ENCODE results near the gene ARRDC5. TPM values are rescaled to one million over a fixed set of nuclear protein-coding genes. Genes with fewer than 3 reads are reported as not detected.
"Not testable (repeated sequence)": the region's sequence is repeated elsewhere in the genome, so short reads cannot be mapped to it uniquely, and the experiment has no call there.

The ARRDC5 gene
- total RNA-seq, 1 donor from 2014 or later, result not detected

DNA sequence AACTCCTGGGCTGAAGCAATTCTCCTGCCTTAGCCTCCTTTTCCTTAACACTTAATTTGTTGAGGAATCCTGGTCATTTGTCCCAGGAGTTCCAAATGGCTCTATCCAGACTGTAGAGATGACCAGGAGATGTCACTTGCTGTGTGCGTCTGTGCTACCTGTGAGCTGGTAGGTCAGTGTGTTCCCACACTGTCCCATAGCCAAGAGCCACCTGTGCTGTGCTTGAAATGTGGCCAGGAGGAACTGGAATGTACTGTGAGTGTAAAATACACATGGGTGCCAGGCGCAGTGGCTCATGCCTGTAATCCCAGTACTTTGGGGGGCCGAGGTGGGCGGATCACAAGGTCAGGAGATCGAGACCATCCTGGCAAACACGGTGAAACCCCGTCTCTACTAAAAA lies 36.8 kb upstream of the ARRDC5 start:
- no peak overlapping the region for H3K27ac Mint-ChIP-seq
- Histone ChIP-seq H3K9ac (no peak overlapping the region), H2AFZ (replicated peaks) (no peak overlapping the region), H3K27ac (peak overlapping the region; percentile 29), H3K27me3 (no peaks in the 10 kb centered on the region), H3K4me3 (no peak overlapping the region), H3K9me3 (ENCODE audit: low read depth) (no peaks in the 10 kb centered on the region), H3K4me2 (no peak overlapping the region), H3K79me2 (ENCODE audit: low read depth) (peaks cover 30% of the 10 kb centered on the region), H3K4me1 (no peaks in the 10 kb centered on the region), H3K36me3 (no peaks in the 10 kb centered on the region), H3F3A (ENCODE audit: low read depth) (peaks cover 3% of the 10 kb centered on the region), H4K20me1 (ENCODE audit: low read depth) (peaks cover 39% of the 10 kb centered on the region)
- peaks cover 2% of the 10 kb centered on the region for H3K27me3 Mint-ChIP-seq (ENCODE audit: insufficient read depth, low read depth)
- H3K4me1 Mint-ChIP-seq, result no peaks in the 10 kb centered on the region
- H3K4me3 Mint-ChIP-seq, result no peak overlapping the region
- TF ChIP-seq EZH2phosphoT487 (IDR thresholded peaks at IDR 0.05) (no peak), EZH2 (IDR thresholded peaks at IDR 0.05) (no peak)
- TF ChIP-seq, protein P1, sequence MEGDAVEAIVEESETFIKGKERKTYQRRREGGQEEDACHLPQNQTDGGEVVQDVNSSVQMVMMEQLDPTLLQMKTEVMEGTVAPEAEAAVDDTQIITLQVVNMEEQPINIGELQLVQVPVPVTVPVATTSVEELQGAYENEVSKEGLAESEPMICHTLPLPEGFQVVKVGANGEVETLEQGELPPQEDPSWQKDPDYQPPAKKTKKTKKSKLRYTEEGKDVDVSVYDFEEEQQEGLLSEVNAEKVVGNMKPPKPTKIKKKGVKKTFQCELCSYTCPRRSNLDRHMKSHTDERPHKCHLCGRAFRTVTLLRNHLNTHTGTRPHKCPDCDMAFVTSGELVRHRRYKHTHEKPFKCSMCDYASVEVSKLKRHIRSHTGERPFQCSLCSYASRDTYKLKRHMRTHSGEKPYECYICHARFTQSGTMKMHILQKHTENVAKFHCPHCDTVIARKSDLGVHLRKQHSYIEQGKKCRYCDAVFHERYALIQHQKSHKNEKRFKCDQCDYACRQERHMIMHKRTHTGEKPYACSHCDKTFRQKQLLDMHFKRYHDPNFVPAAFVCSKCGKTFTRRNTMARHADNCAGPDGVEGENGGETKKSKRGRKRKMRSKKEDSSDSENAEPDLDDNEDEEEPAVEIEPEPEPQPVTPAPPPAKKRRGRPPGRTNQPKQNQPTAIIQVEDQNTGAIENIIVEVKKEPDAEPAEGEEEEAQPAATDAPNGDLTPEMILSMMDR (IDR thresholded peaks at IDR 0.05), result no peak
- no peaks in the 10 kb centered on the region for H3K9me3 Mint-ChIP-seq
- H3K36me3 Mint-ChIP-seq, result peaks cover 30% of the 10 kb centered on the region
- no peak for DNase-seq (ENCODE audit: low spot score)

DNA sequence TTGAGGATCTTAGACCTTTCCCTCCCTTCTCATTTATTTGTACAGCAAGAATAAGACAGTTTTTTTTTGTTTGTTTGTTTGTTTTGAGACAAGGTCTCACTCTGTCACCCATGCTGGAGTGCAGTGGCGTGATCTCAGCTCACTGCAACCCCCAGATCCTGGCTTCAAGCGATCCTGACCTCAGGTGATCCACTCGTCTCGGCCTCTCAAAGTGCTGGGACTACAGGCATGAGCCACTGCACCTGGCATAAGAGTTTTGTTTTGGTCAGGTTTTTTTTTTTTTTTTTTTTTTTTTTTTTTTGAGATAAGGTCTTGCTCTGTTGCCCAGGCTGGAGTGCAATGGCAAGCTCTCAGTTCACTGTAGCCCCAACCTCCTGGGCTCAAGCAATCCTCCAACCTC lies 35.8 kb upstream of the ARRDC5 start:
- H3K79me2 ChIP-seq (ENCODE audit: low read depth), result peaks cover 33% of the 10 kb centered on the region
- H3K4me1 Mint-ChIP-seq; H3K4me3 ChIP-seq; H2AFZ ChIP-seq (replicated peaks); H3K4me3 Mint-ChIP-seq; H3K27ac ChIP-seq; H3K4me2 ChIP-seq; H3K9ac ChIP-seq; H3K9me3 ChIP-seq (ENCODE audit: low read depth); H3F3A ChIP-seq (ENCODE audit: low read depth); H3K36me3 ChIP-seq; H3K9me3 Mint-ChIP-seq; H3K4me1 ChIP-seq; H3K27me3 ChIP-seq; DNase-seq (ENCODE audit: low spot score); H3K27me3 Mint-ChIP-seq (ENCODE audit: insufficient read depth, low read depth): not testable (repeated sequence)
- peaks cover 40% of the 10 kb centered on the region for H4K20me1 ChIP-seq (ENCODE audit: low read depth)
- Mint-ChIP-seq H3K27ac (peak overlapping the region; percentile 83), H3K36me3 (peaks cover 33% of the 10 kb centered on the region)

DNA sequence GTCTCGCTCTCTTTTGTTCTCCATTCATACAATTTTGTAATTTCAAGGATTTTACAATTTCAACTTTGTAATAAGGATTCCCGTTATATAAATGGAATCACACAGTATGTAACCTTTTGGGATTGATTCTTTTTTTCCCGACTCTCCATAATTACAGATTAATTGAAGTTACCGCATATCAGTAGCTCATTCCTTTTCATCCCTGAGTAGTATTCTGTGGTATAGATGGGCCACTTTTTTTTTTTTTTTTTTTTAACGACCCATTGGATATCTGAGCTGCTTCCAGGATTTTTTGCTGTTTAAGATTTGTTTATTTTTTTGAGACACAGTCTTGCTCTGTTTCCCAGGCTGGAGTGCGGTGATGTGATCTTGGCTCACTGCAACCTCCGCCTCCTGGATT lies 34.4 kb upstream of the ARRDC5 start:
- Histone ChIP-seq H3K9me3 (ENCODE audit: low read depth) (no peaks in the 10 kb centered on the region), H3F3A (ENCODE audit: low read depth) (peaks cover 3% of the 10 kb centered on the region), H3K9ac (no peak overlapping the region), H3K4me2 (no peak overlapping the region), H3K79me2 (ENCODE audit: low read depth) (peaks cover 33% of the 10 kb centered on the region), H2AFZ (replicated peaks) (no peak overlapping the region), H3K27me3 (no peaks in the 10 kb centered on the region), H3K4me1 (no peaks in the 10 kb centered on the region), H4K20me1 (ENCODE audit: low read depth) (peaks cover 40% of the 10 kb centered on the region), H3K27ac (no peak overlapping the region), H3K4me3 (no peak overlapping the region), H3K36me3 (no peaks in the 10 kb centered on the region)
- Mint-ChIP-seq H3K27ac (no peak overlapping the region), H3K36me3 (peaks cover 36% of the 10 kb centered on the region), H3K4me3 (no peak overlapping the region), H3K4me1 (no peaks in the 10 kb centered on the region), H3K9me3 (no peaks in the 10 kb centered on the region), H3K27me3 (ENCODE audit: insufficient read depth, low read depth) (peaks cover 2% of the 10 kb centered on the region)
- no peak for TF ChIP-seq EZH2 (IDR thresholded peaks at IDR 0.05)
- TF ChIP-seq, protein P1 (IDR thresholded peaks at IDR 0.05), result no peak
- no peak for TF ChIP-seq EZH2phosphoT487 (IDR thresholded peaks at IDR 0.05)
- DNase-seq (ENCODE audit: low spot score), result no peak

DNA sequence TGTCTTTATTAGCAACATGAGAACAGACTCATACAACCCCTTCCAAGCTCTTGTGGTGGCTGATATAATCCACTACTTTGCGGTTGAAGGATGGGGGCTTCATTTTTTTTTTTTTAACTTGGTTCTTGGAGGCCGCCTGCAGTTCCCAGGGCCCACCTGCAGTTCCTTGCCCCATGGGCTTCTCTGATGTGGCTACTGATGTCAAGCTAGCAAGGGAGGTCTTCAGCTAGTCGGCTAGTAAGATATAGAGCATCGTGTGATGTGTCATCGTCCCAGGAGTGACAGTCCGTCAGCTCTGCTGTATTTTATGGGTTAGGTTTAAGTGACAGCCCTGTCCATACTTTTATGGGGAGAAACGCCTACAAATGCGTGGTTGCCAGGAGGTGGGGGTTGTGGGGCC lies 32.7 kb upstream of the ARRDC5 start:
- no peak overlapping the region for H3K27ac Mint-ChIP-seq
- Histone ChIP-seq H3K79me2 (ENCODE audit: low read depth) (peaks cover 29% of the 10 kb centered on the region), H3K9ac (no peak overlapping the region), H3K27me3 (no peaks in the 10 kb centered on the region), H3K9me3 (ENCODE audit: low read depth) (no peaks in the 10 kb centered on the region), H3K36me3 (no peaks in the 10 kb centered on the region), H3K27ac (no peak overlapping the region), H4K20me1 (ENCODE audit: low read depth) (peaks cover 40% of the 10 kb centered on the region), H3F3A (ENCODE audit: low read depth) (peaks cover 3% of the 10 kb centered on the region), H2AFZ (replicated peaks) (no peak overlapping the region), H3K4me2 (no peak overlapping the region), H3K4me1 (no peaks in the 10 kb centered on the region), H3K4me3 (no peak overlapping the region)
- peaks cover 2% of the 10 kb centered on the region for H3K27me3 Mint-ChIP-seq (ENCODE audit: insufficient read depth, low read depth)
- TF ChIP-seq, protein P1 (IDR thresholded peaks at IDR 0.05), result no peak
- TF ChIP-seq EZH2 (IDR thresholded peaks at IDR 0.05) (no peak), EZH2phosphoT487 (IDR thresholded peaks at IDR 0.05) (no peak)
- H3K36me3 Mint-ChIP-seq, result peaks cover 39% of the 10 kb centered on the region
- DNase-seq (ENCODE audit: low spot score), result no peak
- no peaks in the 10 kb centered on the region for H3K4me1 Mint-ChIP-seq
- no peak overlapping the region for H3K4me3 Mint-ChIP-seq
- H3K9me3 Mint-ChIP-seq, result no peaks in the 10 kb centered on the region

Measured in neural progenitor cell (in vitro differentiated cells).